Smooth muscle cell (in vitro differentiated cells): ENCODE results near the gene KCNK15. TPM values are rescaled to one million over a fixed set of nuclear protein-coding genes. Genes with fewer than 3 reads are reported as not detected.

ENCODE experiments used
- DNase-seq: peaks from one replicate; lab custom pipeline; 2025; ENCODE audit not compliant: unreplicated experiment; lab: John Stamatoyannopoulos, UW
- H2AFZ ChIP-seq: fragments of 200-600 bp; sonication (generic); 2 replicates; pipeline ENCODE4 v1.6.0; 2016; ENCODE audit warnings: antibody characterized with exemption, low read depth, mild to moderate bottlenecking
- H3F3A ChIP-seq: fragments of 200-600 bp; sonication (generic); 2 replicates; pipeline ENCODE4 v1.6.0; 2017; ENCODE audit warnings: antibody characterized with exemption, low read depth
- H3K27ac ChIP-seq: fragments of 200-600 bp; sonication (generic); 2 replicates; pipeline ENCODE4 v1.5.1; 2016; ENCODE audit warnings: low read depth, mild to moderate bottlenecking
- H3K27me3 ChIP-seq: fragments of 200-600 bp; sonication (generic); 2 replicates; pipeline ENCODE4 v1.6.1; 2016; ENCODE audit warnings: low read depth, mild to moderate bottlenecking
- H3K36me3 ChIP-seq: fragments of 200-600 bp; sonication (generic); 2 replicates; pipeline ENCODE4 v1.5.1; 2016; ENCODE audit warnings: low read depth
- H3K4me1 ChIP-seq: fragments of 200-600 bp; sonication (generic); 2 replicates; pipeline ENCODE4 v1.5.1; 2016; ENCODE audit warnings: low read depth
- H3K4me2 ChIP-seq: fragments of 200-600 bp; sonication (generic); 2 replicates; pipeline ENCODE4 v1.6.0; 2016; ENCODE audit warnings: mild to moderate bottlenecking
- H3K4me3 ChIP-seq: fragments of 200-600 bp; sonication (generic); 2 replicates; pipeline ENCODE4 v1.5.1; 2016; ENCODE audit warnings: mild to moderate bottlenecking
- H3K79me2 ChIP-seq: fragments of 200-600 bp; sonication (generic); 2 replicates; pipeline ENCODE4 v1.6.0; 2016; ENCODE audit warnings: low read depth, mild to moderate bottlenecking
- H3K9ac ChIP-seq: fragments of 200-600 bp; sonication (generic); 2 replicates; pipeline ENCODE4 v1.6.0; 2016; ENCODE audit warnings: low read depth
- H3K9me3 ChIP-seq: fragments of 200-600 bp; sonication (generic); replicated peaks from 2 replicates; pipeline ENCODE4 v1.5.1; 2016; ENCODE audit warnings: low read depth
- H4K20me1 ChIP-seq: fragments of 200-600 bp; sonication (generic); 2 replicates; pipeline ENCODE4 v1.6.0; 2016; ENCODE audit warnings: low read depth
- CTCF ChIP-seq: fragments of 200-600 bp; sonication (generic); IDR thresholded peaks from 2 replicates; pipeline ENCODE4 v1.5.1; 2017; ENCODE audit warnings: borderline replicate concordance, mild to moderate bottlenecking, antibody characterized with exemption; ENCODE audit not compliant: insufficient read depth, poor library complexity, severe bottlenecking
- WGBS: methylation state at CpG from one replicate; pipeline ENCODE4 v1.1.7; 2016; ENCODE audit warnings: low lambda C conversion rate; 5-methylcytosine and 5-hydroxymethylcytosine counted together
- polyA plus RNA-seq: library from polyadenylated mRNA; unstranded; fragments of >200 nt; fragmentation: Nextera tagmentation; extraction: Ambion mirVana; gene quantifications from 2 replicates; pipeline ENCODE4 v1.2.1, GENCODE V29; 2016
- total RNA-seq: library from RNA; depleted of rRNA; stranded (reverse); fragments of >200 nt; gene quantifications from 2 replicates; pipeline ENCODE4 v1.2.3, GENCODE V29; 2014

The KCNK15 gene
- total and polyA plus RNA-seq, 2 experiments from 2014 or later: 0.06 to 0.54 TPM

- Histone ChIP-seq H3F3A (peaks cover 8% of the 10 kb centered on the region), H3K4me2 (no peak overlapping the region), H3K9ac (no peak overlapping the region), H3K9me3 (no peaks in the 10 kb centered on the region), H3K36me3 (no peaks in the 10 kb centered on the region), H2AFZ (no peak overlapping the region), H3K4me1 (peaks cover 9% of the 10 kb centered on the region), H3K27ac (no peak overlapping the region), H4K20me1 (no peaks in the 10 kb centered on the region), H3K27me3 (no peaks in the 10 kb centered on the region), H3K4me3 (no peak overlapping the region), H3K79me2 (no peaks in the 10 kb centered on the region)
- TF ChIP-seq CTCF: no peak
- WGBS: 92% methylated on average over 20 of the region's 26 CpGs
- no peak for DNase-seq
Observed at GRCh38 chr20:44724423-44725091, 21.1 kb upstream of the KCNK15 start.

- Histone ChIP-seq H2AFZ (no peak overlapping the region), H3K4me3 (no peak overlapping the region), H3K4me1 (peaks cover 9% of the 10 kb centered on the region), H4K20me1 (no peaks in the 10 kb centered on the region), H3F3A (peaks cover 8% of the 10 kb centered on the region), H3K79me2 (no peaks in the 10 kb centered on the region), H3K27me3 (no peaks in the 10 kb centered on the region), H3K9ac (no peak overlapping the region), H3K27ac (no peak overlapping the region), H3K36me3 (no peaks in the 10 kb centered on the region), H3K9me3 (no peaks in the 10 kb centered on the region), H3K4me2 (no peak overlapping the region)
- DNase-seq: no peak
- WGBS: 73% methylated on average over 5 of the region's 5 CpGs
- no peak for TF ChIP-seq CTCF
Observed at GRCh38 chr20:44725837-44726236, 19.8 kb upstream of the KCNK15 start.

GRCh38 chr20:44727039-44727438 is 18.6 kb upstream of the KCNK15 start:
- H2AFZ ChIP-seq: no peak overlapping the region
- DNase-seq: no peak
- peaks cover 9% of the 10 kb centered on the region for H3K4me1 ChIP-seq
- no peaks in the 10 kb centered on the region for H3K79me2 ChIP-seq
- TF ChIP-seq CTCF: no peak
- H3K4me2 ChIP-seq: no peak overlapping the region
- WGBS: 92% methylated on average over 11 of the region's 11 CpGs
- no peak overlapping the region for H3K27ac ChIP-seq
- no peaks in the 10 kb centered on the region for H3K36me3 ChIP-seq
- peaks cover under 1% of the 10 kb centered on the region for H3F3A ChIP-seq
- H3K4me3 ChIP-seq: no peak overlapping the region
- H3K9me3 ChIP-seq: no peaks in the 10 kb centered on the region
- no peak overlapping the region for H3K9ac ChIP-seq
- H3K27me3 ChIP-seq: no peaks in the 10 kb centered on the region
- no peaks in the 10 kb centered on the region for H4K20me1 ChIP-seq

GRCh38 chr20:44727651-44728050 is 18.0 kb upstream of the KCNK15 start:
- H3K9ac ChIP-seq: no peak overlapping the region
- H3K9me3 ChIP-seq: no peaks in the 10 kb centered on the region
- H3K27me3 ChIP-seq: no peaks in the 10 kb centered on the region
- WGBS: 94% methylated on average over 2 of the region's 2 CpGs
- no peaks in the 10 kb centered on the region for H4K20me1 ChIP-seq
- H3K27ac ChIP-seq: no peak overlapping the region
- TF ChIP-seq CTCF: no peak
- H3K4me1 ChIP-seq: peaks cover 9% of the 10 kb centered on the region
- no peak overlapping the region for H3K4me2 ChIP-seq
- no peak overlapping the region for H3K4me3 ChIP-seq
- no peaks in the 10 kb centered on the region for H3K79me2 ChIP-seq
- DNase-seq: no peak
- no peaks in the 10 kb centered on the region for H3F3A ChIP-seq
- H2AFZ ChIP-seq: no peak overlapping the region
- no peaks in the 10 kb centered on the region for H3K36me3 ChIP-seq
